Upper lobe of left lung (tissue), 6 donors: ENCODE measurements around the gene STOX2. TPM values are rescaled to one million over a fixed set of nuclear protein-coding genes. Genes with fewer than 3 reads are reported as not detected.

Experiments used
- ATAC-seq, 2 donors: fragments of 200-7000 bp; cut with Tn5 transposase; one replicate each; pipeline ENCODE4 v1.9.1; 2022; ENCODE audit warnings: mild to moderate bottlenecking in 2 of 2, moderate library complexity in 2 of 2; ENCODE audit not compliant: low FRiP score in 2 of 2
- DNase-seq, 2 donors: peaks; one replicate each; pipeline ENCODE4 v3.0.0-alpha.2; 2019 to 2020
- H3K27ac ChIP-seq, 4 donors: fragments of 200-600 bp; sonication (generic); one replicate each; pipeline ENCODE4 v1.5.1; 2016 to 2019
- H3K27me3 ChIP-seq, 4 donors: fragments of 200-600 bp; sonication (generic); one replicate each; pipeline ENCODE4 v1.5.1; 2017 to 2019
- H3K36me3 ChIP-seq, 4 donors: fragments of 200-600 bp; sonication (generic); one replicate each; pipeline ENCODE4 v1.5.1; 2016 to 2019
- H3K4me1 ChIP-seq, 4 donors: fragments of 200-600 bp; sonication (generic); one replicate each; pipeline ENCODE4 v1.5.1; 2018 to 2019
- H3K4me3 ChIP-seq, 4 donors: fragments of 200-600 bp; sonication (generic); one replicate each; pipeline ENCODE4 v1.5.1; 2017 to 2019; ENCODE audit warnings: mild to moderate bottlenecking in 2 of 4, moderate library complexity in 1 of 4
- H3K9me3 ChIP-seq, 4 donors: fragments of 200-600 bp; sonication (generic); one replicate each; pipeline ENCODE4 v1.5.1; 2018 to 2019
- CTCF ChIP-seq, 6 experiments: fragments of 450-650 bp in 4 of 6; fragments of 200-600 bp in 2 of 6; sonication (generic) in 2 of 6; IDR thresholded peaks; one replicate each; pipeline ENCODE4 v1.5.1; 2016 to 2019; ENCODE audit warnings: antibody characterized with exemption in 6 of 6
- EP300 ChIP-seq, 4 donors: sonication (generic); formaldehyde crosslinking; IDR thresholded peaks; one replicate each; pipeline ENCODE4 v1.5.1; 2017; ENCODE audit warnings: antibody characterized with exemption in 4 of 4, control low read depth in 2 of 4
- POLR2A ChIP-seq, 4 donors: fragments of 450-650 bp; IDR thresholded peaks; one replicate each; pipeline ENCODE4 v1.5.1; 2016 to 2017; ENCODE audit warnings: antibody characterized with exemption in 4 of 4, mild to moderate bottlenecking in 2 of 4
- POLR2AphosphoS5 ChIP-seq, 2 donors: sonication (generic); formaldehyde crosslinking; IDR thresholded peaks; one replicate each; pipeline ENCODE4 v1.5.1; 2017; ENCODE audit warnings: antibody characterized with exemption in 2 of 2
- WGBS, 2 donors: methylation state at CpG; one replicate each; pipeline ENCODE4 v1.1.5; 2017 to 2018; 5-methylcytosine and 5-hydroxymethylcytosine counted together
- total RNA-seq, 6 donors: library from RNA; depleted of rRNA in 4 of 6; stranded (reverse); fragments of >200 nt in 4 of 6; gene quantifications; one replicate each; pipeline versions ENCODE4 v1.1.0 to v1.2.1, GENCODE V29; 2016 to 2021
- donor health status: DM: no; HTN: no; CAD: no; lungs with moderate emphysema.
- donor health status: DM: no; HTN: yes; CAD: no; lungs with severe emphysema.

Gene STOX2
- total RNA-seq, 6 donors from 2014 or later, result 10.1 to 49.2 (median 24.1) TPM

DNA sequence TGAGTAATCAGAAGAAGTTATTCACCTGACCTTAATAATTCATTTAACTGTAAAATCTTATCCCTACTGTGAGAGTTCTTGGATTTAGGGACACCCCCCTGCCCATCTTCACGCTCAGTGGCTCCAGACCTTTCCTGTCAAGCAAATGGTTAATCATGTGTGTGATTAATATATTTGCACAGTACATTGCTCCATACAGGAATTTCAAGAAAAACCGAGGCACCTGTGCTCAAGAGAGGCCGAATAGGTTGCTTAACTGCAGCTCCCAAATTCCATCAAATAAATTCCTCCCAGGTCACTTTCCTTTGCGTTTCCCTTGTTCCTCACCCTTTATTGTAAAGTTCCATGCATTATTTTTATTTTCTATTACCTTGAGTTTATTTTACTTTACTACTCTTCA, 119.5 kb downstream of the STOX2 start:
- Histone ChIP-seq H3K4me1 (peaks cover 3 to 39% (median 14%) of the 10 kb centered on the region in 4 donors), H3K36me3 (no peaks in the 10 kb centered on the region), H3K27me3 (no peaks in the 10 kb centered on the region), H3K27ac (no peak overlapping the region), H3K9me3 (no peaks in the 10 kb centered on the region), H3K4me3 (no peak overlapping the region)
- ATAC-seq (no peak), DNase-seq (no peak)
- TF ChIP-seq CTCF (IDR thresholded peaks at IDR 0.05) (no peak), POLR2A (IDR thresholded peaks at IDR 0.05) (no peak), POLR2AphosphoS5 (IDR thresholded peaks at IDR 0.05) (no peak), EP300 (IDR thresholded peaks at IDR 0.05) (no peak)
- 62 to 69% methylated on average over 4 of the region's 4 CpGs for WGBS, 2 donors

DNA sequence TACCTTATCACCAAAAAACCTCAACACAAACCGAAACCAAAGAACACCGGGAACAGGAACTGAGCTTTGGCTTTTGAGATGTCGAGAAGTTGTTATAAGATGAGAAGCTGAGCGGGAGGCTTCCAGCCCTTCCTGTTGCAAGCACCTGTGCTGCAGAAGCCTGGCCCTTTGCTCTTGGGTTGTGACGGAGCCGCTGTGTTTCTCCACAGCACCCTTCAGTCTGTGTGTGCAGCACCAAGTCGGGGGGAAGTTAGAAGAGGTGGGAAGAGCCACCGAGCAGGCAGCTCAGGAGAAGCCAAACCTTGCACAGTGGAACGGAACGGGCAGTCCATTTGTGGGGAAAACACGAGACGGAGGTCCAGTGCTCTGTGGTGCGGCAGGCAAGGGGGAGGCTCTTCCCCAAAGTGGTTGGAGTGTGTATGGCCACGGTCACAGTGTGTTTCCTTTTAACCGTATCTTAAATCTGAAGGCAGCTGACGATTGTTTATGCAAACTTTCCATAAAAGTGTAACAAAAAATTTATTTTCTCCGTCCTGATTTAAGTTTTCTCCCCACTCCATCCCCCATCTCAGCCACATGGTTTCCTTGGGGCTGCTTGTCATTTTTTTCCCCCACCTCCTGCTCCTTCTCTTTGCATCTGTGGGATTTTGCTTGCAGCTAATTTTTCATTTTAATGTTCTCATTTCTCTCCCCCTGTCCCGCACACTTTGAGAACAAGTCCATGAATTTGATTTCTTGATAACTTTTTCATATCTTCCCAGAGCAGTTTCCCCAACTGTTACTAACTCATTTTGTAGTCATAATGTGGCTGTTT, 123.7 kb downstream of the STOX2 start:
- Histone ChIP-seq H3K27ac (peak overlapping the region in 2 of 4 donors; percentile 52 to 57), H3K36me3 (no peaks in the 10 kb centered on the region), H3K9me3 (no peaks in the 10 kb centered on the region), H3K4me3 (peak overlapping the region; percentile 18 to 50 (median 38)), H3K4me1 (peaks cover 0 to 27% (median 14%) of the 10 kb centered on the region in 4 donors), H3K27me3 (no peaks in the 10 kb centered on the region)
- DNase-seq (peak in 1 of 2 donors; percentile 65), ATAC-seq (peak; percentile 49 to 61)
- TF ChIP-seq CTCF (IDR thresholded peaks at IDR 0.05), result no peak
- no peak for TF ChIP-seq POLR2AphosphoS5 (IDR thresholded peaks at IDR 0.05)
- no peak for TF ChIP-seq POLR2A (IDR thresholded peaks at IDR 0.05)
- 21 to 36% methylated on average over 18 of the region's 18 CpGs for WGBS, 2 donors

GRCh38 chr4:184030036-184030435, 124.9 kb downstream of the STOX2 start:
- ATAC-seq (no peak), DNase-seq (no peak)
- Histone ChIP-seq H3K36me3 (no peaks in the 10 kb centered on the region), H3K4me3 (no peak overlapping the region), H3K9me3 (no peaks in the 10 kb centered on the region), H3K27me3 (no peaks in the 10 kb centered on the region), H3K4me1 (peaks cover 0 to 20% (median 14%) of the 10 kb centered on the region in 4 donors), H3K27ac (no peak overlapping the region)
- 78 to 91% methylated on average over 11 of the region's 11 CpGs for WGBS, 2 donors
- TF ChIP-seq POLR2AphosphoS5 (IDR thresholded peaks at IDR 0.05), result no peak
- TF ChIP-seq CTCF (IDR thresholded peaks at IDR 0.05), result no peak
- no peak for TF ChIP-seq EP300 (IDR thresholded peaks at IDR 0.05)
- no peak for TF ChIP-seq POLR2A (IDR thresholded peaks at IDR 0.05)

DNA sequence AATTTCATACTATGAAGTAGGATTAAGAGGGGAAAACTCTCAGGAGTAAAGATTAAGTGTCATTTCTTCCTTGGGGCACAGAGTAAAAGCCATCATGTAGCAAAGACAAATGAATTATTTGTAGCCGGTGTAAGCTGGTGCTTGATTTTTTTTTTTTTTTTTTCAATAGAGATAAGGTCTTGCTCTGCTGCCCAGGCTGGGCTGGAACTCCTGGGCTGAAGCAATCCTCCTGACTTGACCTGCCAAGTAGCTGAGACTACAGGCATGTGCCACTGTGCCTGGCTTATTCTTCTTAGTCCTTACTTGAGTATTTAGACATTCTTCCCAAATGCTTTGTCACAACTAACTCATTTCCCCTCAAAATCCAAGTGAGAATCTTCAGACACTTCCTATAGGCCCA, 125.7 kb downstream of the STOX2 start:
- H3K27me3 ChIP-seq, result no peaks in the 10 kb centered on the region
- H3K4me1 ChIP-seq, result peaks cover 0 to 19% (median 14%) of the 10 kb centered on the region in 4 donors
- DNase-seq, result no peak
- ATAC-seq, result no peak
- H3K4me3 ChIP-seq, result no peak overlapping the region
- 66 to 70% methylated on average over 1 of the region's 1 CpG for WGBS, 2 donors
- no peaks in the 10 kb centered on the region for H3K9me3 ChIP-seq
- TF ChIP-seq CTCF (IDR thresholded peaks at IDR 0.05), result no peak
- no peak for TF ChIP-seq POLR2AphosphoS5 (IDR thresholded peaks at IDR 0.05)
- no peak for TF ChIP-seq EP300 (IDR thresholded peaks at IDR 0.05)
- TF ChIP-seq POLR2A (IDR thresholded peaks at IDR 0.05), result no peak
- no peaks in the 10 kb centered on the region for H3K36me3 ChIP-seq
- no peak overlapping the region for H3K27ac ChIP-seq

GRCh38 chr4:184032091-184032490, 127.0 kb downstream of the STOX2 start:
- DNase-seq (no peak), ATAC-seq (no peak)
- 90 to 97% methylated on average over 6 of the region's 6 CpGs for WGBS, 2 donors
- no peaks in the 10 kb centered on the region for H3K9me3 ChIP-seq
- H3K4me1 ChIP-seq, result peaks cover 0 to 19% (median 14%) of the 10 kb centered on the region in 4 donors
- no peaks in the 10 kb centered on the region for H3K36me3 ChIP-seq
- H3K4me3 ChIP-seq, result no peak overlapping the region
- TF ChIP-seq CTCF (IDR thresholded peaks at IDR 0.05) (no peak), POLR2A (IDR thresholded peaks at IDR 0.05) (no peak), EP300 (IDR thresholded peaks at IDR 0.05) (no peak), POLR2AphosphoS5 (IDR thresholded peaks at IDR 0.05) (no peak)
- H3K27me3 ChIP-seq, result no peaks in the 10 kb centered on the region
- H3K27ac ChIP-seq, result no peak overlapping the region
